GM08714 (cell line): ENCODE data around the gene ROBO1.

ENCODE experiments used
- H3K4me3 ChIP-seq: fragments of 200-500 bp; sonication (Bioruptor generic); 2 replicates; pipeline ENCODE4 v1.5.1; 2014; ENCODE audit warnings: mild to moderate bottlenecking, low read length, inconsistent platforms
- ZNF274 ChIP-seq: IDR thresholded peaks from 2 replicates; pipeline ENCODE4 v1.6.1; 2012; ENCODE audit warnings: mild to moderate bottlenecking, low read depth, low read length

ROBO1 gene

DNA sequence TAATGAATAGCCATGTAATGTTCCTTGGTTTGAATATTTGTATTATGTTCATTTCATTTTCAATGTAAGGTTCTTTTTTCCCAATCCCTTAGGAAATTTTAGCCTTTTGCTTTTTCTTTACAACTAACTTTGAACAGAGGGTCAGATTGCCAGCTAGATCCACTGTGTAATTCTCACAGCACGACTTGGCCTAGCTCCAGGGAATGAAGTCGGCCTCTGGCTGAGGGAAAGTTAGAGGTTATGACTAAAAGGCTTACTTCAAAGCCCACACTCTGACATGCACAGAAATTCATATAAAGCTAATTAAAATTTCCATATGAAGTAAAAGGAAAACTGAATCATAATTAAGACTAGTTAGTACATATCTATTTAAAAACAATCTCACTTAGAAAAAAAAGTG lies 38.7 kb downstream of the ROBO1 start:
- no peak for TF ChIP-seq ZNF274
- H3K4me3 ChIP-seq: no peak overlapping the region

DNA sequence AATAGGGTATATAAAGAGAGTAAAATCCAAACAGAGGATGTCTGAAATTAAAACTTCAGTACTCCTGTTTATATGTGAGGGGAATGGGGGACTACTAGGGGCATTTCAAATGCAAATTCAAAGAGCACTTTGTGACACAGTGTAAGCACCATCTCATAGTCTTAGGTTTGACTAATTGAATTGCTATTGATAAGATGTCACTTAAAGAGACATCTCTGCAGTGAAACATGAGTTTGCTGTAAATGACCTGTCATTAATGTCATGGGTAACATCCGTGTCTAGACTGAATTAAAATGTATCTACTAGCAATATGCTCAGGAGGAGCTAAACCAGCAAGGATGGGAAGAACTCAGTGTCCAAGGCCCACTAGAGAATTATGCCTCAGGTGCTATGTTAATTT lies 41.0 kb downstream of the ROBO1 start:
- H3K4me3 ChIP-seq: no peak overlapping the region
- no peak for TF ChIP-seq ZNF274

DNA sequence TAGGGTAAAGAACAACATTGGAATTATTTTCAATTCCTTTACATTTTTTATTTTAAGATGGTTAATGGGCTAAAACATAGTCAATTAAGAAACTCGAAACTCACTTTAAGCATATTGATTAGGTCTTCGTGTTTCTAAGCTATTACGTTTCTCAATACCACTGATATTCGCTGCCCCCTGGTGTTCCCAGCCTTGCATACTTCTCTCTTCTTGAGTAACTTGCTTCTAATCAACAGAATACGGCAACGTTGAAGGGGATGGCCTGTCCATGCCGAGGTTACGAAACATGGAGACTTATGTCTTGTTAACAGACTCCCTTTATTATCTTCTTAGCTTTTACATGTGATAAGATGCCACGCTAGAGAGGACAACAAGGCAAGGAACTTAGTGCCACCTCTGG lies 43.6 kb downstream of the ROBO1 start:
- no peak overlapping the region for H3K4me3 ChIP-seq
- TF ChIP-seq ZNF274: no peak

DNA sequence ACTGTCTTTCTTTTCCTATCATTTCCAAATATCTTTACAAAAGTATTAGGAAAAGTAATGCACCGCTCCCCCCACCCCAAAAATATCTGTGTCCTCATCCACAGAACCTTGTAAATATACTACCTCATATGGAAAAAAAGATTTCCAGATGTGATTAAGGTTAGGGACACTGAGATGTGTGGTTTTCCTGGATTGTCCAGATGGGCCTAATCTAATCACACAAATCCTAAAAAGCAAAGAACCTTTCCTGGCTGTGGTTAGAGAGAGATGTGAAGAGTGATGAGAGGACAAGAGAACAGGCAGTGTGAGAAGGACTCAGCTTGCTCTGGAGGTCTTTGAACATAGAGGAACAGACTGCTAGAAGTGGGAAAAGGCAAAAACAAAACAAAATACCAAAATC lies 77.7 kb downstream of the ROBO1 start:
- no peak for TF ChIP-seq ZNF274
- no peak overlapping the region for H3K4me3 ChIP-seq

DNA sequence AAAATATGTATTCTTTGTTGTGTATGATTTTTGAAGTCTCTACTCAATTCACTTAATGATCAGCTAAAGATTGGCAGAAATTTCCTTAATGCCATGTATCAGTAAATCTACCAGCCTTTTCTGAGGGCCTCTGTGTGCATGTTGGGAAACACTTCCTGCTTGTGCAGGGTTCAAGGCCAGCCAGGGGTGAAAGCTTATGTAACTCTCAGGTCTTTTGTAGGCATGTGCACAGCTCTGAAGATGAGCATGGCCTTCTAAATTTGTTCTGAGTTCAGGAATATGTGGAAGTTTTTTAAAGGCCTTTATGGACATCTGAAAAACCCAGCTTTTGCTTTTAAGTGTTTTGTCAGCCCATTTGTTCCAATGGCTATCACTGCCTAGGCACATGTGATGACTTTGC lies 82.7 kb downstream of the ROBO1 start:
- no peak for TF ChIP-seq ZNF274
- H3K4me3 ChIP-seq: no peak overlapping the region

DNA sequence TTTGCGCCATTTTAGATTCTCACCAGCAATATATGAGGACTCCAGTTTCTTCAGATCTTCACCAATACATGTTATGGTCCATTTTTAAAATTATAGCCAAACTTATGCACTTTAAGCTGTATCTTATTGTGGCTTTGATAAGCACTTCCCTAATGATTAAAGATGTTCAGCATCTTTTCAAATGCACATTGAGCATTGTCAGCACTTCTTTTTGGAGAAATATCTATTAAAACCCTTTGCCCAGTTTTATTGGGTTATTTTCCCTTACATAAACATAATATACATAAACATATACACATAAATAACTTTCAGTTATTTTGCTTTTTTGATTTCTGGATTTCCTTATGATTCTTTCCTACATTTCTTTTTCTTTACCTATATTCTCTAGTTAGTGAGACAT lies 83.8 kb downstream of the ROBO1 start:
- H3K4me3 ChIP-seq: no peak overlapping the region
- TF ChIP-seq ZNF274: no peak

DNA sequence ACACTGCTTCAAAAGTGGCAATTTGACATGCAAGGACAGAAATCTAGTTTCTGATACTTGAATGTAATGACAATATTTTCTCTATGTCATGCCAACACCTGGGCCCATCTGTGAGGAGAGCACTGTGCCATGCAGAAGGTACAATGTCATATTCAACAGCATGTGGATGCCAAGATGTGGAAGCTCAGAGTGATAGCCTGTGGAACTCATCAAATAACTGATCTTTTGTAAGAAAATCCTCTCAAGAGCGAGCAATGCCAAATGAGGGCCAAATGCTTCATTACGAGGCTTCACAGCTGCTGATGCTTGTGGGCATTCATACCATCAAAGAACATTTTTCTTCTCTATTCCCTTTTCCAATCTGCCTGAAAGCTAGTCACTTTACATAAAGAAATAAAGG lies 95.1 kb downstream of the ROBO1 start:
- TF ChIP-seq ZNF274: no peak
- no peak overlapping the region for H3K4me3 ChIP-seq

DNA sequence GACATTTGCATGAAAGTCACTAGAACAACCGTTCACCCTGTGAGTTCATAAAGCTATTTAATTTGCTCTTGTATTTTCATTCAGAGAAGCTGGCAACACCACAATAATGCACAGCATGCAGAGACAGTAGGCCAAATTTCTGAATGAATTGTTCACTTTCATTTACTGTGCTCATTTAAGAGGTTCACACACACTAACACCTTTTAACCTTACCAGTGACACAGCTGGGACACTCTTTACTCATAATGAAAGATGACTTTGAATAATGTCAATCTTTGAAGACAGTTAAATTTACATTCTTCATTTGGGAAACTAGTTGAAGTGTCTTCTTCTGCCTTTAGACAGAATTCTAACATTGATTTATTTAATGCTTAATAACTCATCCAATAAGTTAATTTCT lies 95.7 kb downstream of the ROBO1 start:
- H3K4me3 ChIP-seq: no peak overlapping the region
- no peak for TF ChIP-seq ZNF274

DNA sequence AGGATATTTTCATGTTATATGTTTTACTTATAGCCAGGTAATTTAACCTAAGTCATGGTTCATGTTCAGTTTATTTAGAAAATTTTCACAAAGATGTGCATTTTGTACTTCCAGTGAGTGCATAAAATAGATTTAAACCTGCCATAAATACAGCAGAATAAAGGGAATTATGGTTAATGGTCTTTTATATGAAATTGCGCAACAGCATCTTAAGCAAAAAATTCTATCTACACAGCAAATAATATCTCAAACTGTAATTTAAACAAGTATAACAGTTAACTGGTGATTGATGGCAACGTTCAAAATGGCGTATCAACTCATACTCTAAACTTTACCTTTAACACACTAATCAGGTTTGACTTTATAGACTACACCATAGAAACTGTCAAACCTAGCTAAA lies 97.6 kb downstream of the ROBO1 start:
- no peak for TF ChIP-seq ZNF274
- no peak overlapping the region for H3K4me3 ChIP-seq

DNA sequence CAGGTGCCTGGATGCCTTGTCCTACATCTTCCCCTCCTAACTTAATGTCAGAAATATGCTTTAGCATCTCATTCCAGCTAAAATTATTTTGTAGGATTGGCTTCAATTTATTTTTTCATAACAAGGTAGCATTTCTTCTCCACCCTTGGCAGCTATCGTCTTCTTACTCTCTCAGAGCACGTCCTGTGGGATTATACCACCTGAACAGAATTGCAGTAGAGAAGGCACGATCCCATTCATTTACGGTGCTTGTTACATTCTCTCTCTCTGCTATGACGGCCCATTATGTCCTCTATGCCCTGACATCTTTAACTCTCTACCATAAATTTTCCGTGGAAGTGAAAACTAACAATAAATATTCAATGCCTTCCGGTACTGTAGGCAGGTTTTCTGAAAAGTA lies 103.3 kb downstream of the ROBO1 start:
- no peak for TF ChIP-seq ZNF274

DNA sequence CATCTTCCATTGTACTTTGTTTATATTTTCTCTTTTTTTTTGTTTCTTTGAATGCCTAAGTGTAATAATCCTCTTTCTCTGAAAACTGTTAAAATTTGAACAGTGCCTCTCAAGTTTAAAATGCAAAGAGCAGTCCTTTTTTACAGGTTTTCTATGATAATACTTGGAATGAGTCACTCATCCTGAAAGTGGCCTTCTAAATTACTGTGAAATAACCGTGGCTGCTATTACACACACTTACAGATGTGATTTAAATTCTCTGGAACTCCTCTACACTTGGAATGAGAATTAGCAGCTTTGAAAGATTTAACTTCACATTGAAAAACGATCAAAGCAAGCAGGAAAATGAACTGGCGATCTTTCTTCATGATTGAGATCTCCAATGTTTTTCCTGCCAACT lies 105.9 kb downstream of the ROBO1 start:
- TF ChIP-seq ZNF274: no peak
- no peak overlapping the region for H3K4me3 ChIP-seq

More for the DNA sequence above, 103.3 kb downstream of the ROBO1 start:
- H3K4me3 ChIP-seq: no peak overlapping the region

DNA sequence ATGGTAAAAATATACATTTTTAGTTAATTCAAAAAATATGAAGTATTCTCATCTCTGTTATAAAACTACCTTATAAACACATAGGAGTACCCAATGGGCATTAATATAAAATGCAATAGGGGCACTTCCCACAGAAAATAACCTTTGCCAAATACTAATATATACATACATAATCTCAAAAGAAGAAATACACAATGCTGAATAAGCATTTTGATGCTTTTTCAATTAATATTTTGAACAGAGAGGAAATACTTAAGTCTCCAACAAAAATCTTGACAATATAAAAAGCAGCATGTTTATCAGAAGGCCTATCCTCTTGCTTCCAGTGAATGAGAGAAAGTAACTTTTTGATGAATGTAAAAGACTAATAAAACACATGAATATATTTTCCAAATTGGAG lies 110.7 kb downstream of the ROBO1 start:
- H3K4me3 ChIP-seq: no peak overlapping the region
- no peak for TF ChIP-seq ZNF274

DNA sequence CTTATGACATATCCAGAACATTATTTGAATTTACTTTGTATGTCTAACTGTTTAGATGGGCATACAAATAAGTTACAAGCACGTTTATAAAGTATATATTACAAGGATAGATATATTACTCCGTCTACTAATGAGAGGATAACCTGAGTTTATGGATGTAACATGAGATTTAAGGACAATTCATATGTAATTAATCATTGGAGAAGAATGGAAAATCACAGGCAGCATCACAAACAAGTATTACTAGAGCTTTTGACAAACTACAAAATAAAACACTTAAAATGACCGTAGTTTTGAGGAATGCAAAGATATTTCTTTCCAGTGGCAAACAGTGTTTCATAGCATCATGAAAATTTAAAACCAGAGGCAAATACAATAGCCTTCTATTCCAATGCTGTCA lies 113.8 kb downstream of the ROBO1 start:
- H3K4me3 ChIP-seq: no peak overlapping the region
- TF ChIP-seq ZNF274: no peak

DNA sequence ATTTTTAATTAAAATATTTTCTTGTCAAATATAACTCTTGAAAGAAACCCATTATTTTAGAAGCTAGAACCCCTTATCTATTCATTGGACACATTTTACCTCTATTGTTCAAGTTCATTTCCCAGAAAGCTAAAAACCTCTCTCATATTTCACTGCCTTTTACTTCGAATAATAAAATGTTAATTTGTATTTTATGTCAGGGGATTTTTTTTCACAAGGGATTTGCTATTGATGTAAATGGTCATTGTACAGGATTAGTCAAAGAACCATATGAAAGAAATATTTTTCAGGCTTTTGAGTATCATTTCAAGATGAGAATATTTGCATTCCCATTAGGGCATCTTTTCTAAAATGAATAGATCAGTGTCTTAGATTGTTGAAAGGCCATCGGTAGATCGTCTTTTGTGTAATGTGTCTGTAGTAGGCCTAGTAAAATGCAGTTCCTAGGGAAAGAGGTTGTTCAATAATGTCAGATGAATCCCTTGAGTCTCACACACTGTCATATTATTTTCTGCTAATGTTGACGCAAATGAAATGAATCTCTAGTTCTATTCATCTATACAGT lies 114.5 kb downstream of the ROBO1 start:
- H3K4me3 ChIP-seq: no peak overlapping the region
- TF ChIP-seq ZNF274: no peak

DNA sequence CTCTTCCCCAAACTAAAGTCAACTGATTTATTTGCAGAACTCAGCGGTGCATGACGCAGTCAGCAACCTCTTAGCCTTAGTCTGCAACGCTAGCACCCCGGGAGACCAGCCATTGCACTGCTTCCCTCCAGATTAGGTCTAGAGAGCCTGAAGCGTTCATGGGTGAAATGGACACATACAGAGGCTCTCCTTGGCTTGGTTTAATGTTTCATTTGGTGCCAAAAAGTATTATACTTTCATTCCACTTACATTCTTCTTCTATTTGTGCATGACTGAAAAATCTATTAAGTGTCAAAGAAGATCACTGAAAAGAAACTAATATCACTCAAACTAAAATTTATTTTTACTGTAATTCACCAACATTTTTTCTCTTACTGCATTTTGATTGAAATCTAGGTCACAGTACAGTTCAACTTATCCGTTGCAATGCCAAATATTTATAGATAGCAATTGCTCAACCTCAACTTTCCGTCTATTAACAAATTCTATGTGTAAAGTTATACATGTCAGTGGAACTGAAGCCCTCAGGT lies 116.2 kb downstream of the ROBO1 start:
- H3K4me3 ChIP-seq: no peak overlapping the region
- TF ChIP-seq ZNF274: no peak

DNA sequence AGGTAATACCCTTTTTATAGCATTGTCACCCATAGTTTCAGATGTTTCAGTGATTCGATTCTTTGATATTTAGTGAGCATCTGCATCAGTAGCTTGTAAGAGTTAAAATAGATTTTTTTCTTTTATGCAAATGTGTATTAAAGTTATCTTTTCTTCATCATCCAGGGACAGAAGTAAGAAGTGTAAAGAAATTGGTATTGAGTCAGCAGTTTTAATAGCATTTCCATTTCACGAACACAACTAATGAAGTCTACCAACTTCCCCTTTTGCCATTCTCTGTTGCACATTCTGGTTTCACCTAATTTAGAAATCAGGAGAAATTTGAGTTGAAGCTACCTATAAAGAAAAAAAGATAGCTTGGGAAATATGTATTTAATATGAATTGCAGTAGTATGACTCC lies 127.9 kb downstream of the ROBO1 start:
- TF ChIP-seq ZNF274: no peak
- H3K4me3 ChIP-seq: no peak overlapping the region

DNA sequence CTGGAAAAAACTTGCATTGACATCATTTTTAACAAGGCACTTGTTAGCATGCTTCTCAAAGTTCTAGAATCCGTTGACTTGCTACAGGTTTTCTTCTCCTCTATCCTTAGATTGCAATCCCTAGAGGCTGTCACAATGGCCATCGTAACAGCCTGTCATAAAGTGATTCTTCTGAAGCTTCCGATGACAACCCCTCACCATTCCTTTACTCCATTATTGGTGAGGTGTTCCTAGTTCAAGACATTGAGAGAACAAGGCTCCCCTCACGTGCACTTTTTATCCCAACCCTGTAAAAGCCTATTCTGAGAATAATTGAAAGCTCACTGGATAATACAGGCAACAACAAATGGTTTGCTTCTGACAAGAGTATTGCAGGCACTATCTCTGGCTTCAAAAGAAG lies 131.4 kb downstream of the ROBO1 start:
- TF ChIP-seq ZNF274: no peak

More for the DNA sequence above, 131.4 kb downstream of the ROBO1 start:
- no peak overlapping the region for H3K4me3 ChIP-seq
